Progenitor cell of endocrine pancreas (in vitro differentiated cells): ENCODE data around the gene NUTM2D. TPM values are rescaled to one million over a fixed set of nuclear protein-coding genes. Genes with fewer than 3 reads are reported as not detected.
"Not testable (repeated sequence)": the region's sequence is repeated elsewhere in the genome, so short reads cannot be mapped to it uniquely, and the experiment has no call there.

Experiments used
- DNase-seq: peaks from one replicate; pipeline ENCODE4 v3.0.0; 2021; ENCODE audit warnings: low spot score; ENCODE audit not compliant: unreplicated experiment
- H3K27ac Mint-ChIP-seq: 2 replicates; pipeline ENCODE4 v1.8.0; 2021; ENCODE audit warnings: mild to moderate bottlenecking, moderate library complexity, mixed read lengths
- H3K27me3 Mint-ChIP-seq: 2 replicates; pipeline ENCODE4 v1.8.0; 2021; ENCODE audit warnings: mixed read lengths
- H3K36me3 Mint-ChIP-seq: 2 replicates; pipeline ENCODE4 v1.8.0; 2022; ENCODE audit warnings: mixed read lengths; ENCODE audit not compliant: insufficient read depth
- H3K4me1 Mint-ChIP-seq: 2 replicates; pipeline ENCODE4 v1.8.0; 2021; ENCODE audit warnings: low read depth, mixed read lengths
- H3K4me3 Mint-ChIP-seq: 2 replicates; pipeline ENCODE4 v1.8.0; 2021; ENCODE audit warnings: low read depth, mild to moderate bottlenecking, moderate library complexity, mixed read lengths
- H3K9me3 Mint-ChIP-seq: 2 replicates; pipeline ENCODE4 v1.8.0; 2021; ENCODE audit warnings: low read depth, mixed read lengths
- CTCF ChIP-seq: fragments of 200-600 bp; sonication (generic); IDR thresholded peaks from one replicate; pipeline ENCODE4 v1.5.0; 2021; ENCODE audit warnings: antibody characterized with exemption, mild to moderate bottlenecking; ENCODE audit not compliant: unreplicated experiment
- total RNA-seq: library from RNA; stranded (reverse); gene quantifications from 2 replicates; pipeline ENCODE4 v1.2.1, GENCODE V29; 2021

Gene NUTM2D
- total RNA-seq, 1 donor from 2014 or later, result 9.8 TPM

- H3K4me3 Mint-ChIP-seq, result peak overlapping the region; percentile 90
- H3K27me3 Mint-ChIP-seq, H3K36me3 Mint-ChIP-seq, H3K9me3 Mint-ChIP-seq: not testable (repeated sequence)
- H3K27ac Mint-ChIP-seq, result peak overlapping the region; percentile 98
- peak; percentile 58 for DNase-seq
- H3K4me1 Mint-ChIP-seq, result peaks cover 15% of the 10 kb centered on the region
Measured at GRCh38 chr10:87342249-87342710, 15.3 kb upstream of the NUTM2D start.

- DNase-seq, result peak; percentile 70
- H3K9me3 Mint-ChIP-seq, H3K27me3 Mint-ChIP-seq, H3K36me3 Mint-ChIP-seq: not testable (repeated sequence)
- Mint-ChIP-seq H3K4me3 (peak overlapping the region; percentile 90), H3K4me1 (peaks cover 15% of the 10 kb centered on the region), H3K27ac (peak overlapping the region; percentile 98)
- TF ChIP-seq CTCF, result peak; percentile 58
Measured at GRCh38 chr10:87342711-87343258, 14.8 kb upstream of the NUTM2D start.

GRCh38 chr10:87345743-87346142, 11.8 kb upstream of the NUTM2D start:
- not testable (repeated sequence) for H3K27ac Mint-ChIP-seq, H3K27me3 Mint-ChIP-seq, DNase-seq, H3K9me3 Mint-ChIP-seq, H3K4me3 Mint-ChIP-seq, H3K36me3 Mint-ChIP-seq, H3K4me1 Mint-ChIP-seq

GRCh38 chr10:87350161-87350560, 7.4 kb upstream of the NUTM2D start:
- H3K4me3 Mint-ChIP-seq, H3K9me3 Mint-ChIP-seq, H3K4me1 Mint-ChIP-seq, H3K27me3 Mint-ChIP-seq, H3K36me3 Mint-ChIP-seq, H3K27ac Mint-ChIP-seq, DNase-seq: not testable (repeated sequence)

GRCh38 chr10:87352825-87353224, 4.7 kb upstream of the NUTM2D start:
- not testable (repeated sequence) for H3K4me1 Mint-ChIP-seq, H3K9me3 Mint-ChIP-seq, H3K27me3 Mint-ChIP-seq, H3K27ac Mint-ChIP-seq, DNase-seq, H3K4me3 Mint-ChIP-seq, H3K36me3 Mint-ChIP-seq

- H3K36me3 Mint-ChIP-seq, DNase-seq, H3K27me3 Mint-ChIP-seq, H3K4me3 Mint-ChIP-seq, H3K27ac Mint-ChIP-seq, H3K9me3 Mint-ChIP-seq, H3K4me1 Mint-ChIP-seq: not testable (repeated sequence)
Measured at GRCh38 chr10:87355110-87355509, 2.4 kb upstream of the NUTM2D start.

- not testable (repeated sequence) for H3K4me1 Mint-ChIP-seq, H3K4me3 Mint-ChIP-seq, H3K27me3 Mint-ChIP-seq, H3K36me3 Mint-ChIP-seq, H3K27ac Mint-ChIP-seq, H3K9me3 Mint-ChIP-seq, DNase-seq
Measured at GRCh38 chr10:87358159-87358558, 615 bp downstream of the NUTM2D start.

GRCh38 chr10:87369514-87370112, 12.1 kb downstream of the NUTM2D start:
- not testable (repeated sequence) for H3K27ac Mint-ChIP-seq, H3K4me1 Mint-ChIP-seq, DNase-seq

GRCh38 chr10:87374091-87374490, 16.5 kb downstream of the NUTM2D start:
- not testable (repeated sequence) for H3K27ac Mint-ChIP-seq, H3K36me3 Mint-ChIP-seq, DNase-seq, H3K4me3 Mint-ChIP-seq, H3K9me3 Mint-ChIP-seq, H3K27me3 Mint-ChIP-seq, H3K4me1 Mint-ChIP-seq

More at GRCh38 chr10:87369514-87370112, 12.1 kb downstream of the NUTM2D start:
- H3K9me3 Mint-ChIP-seq, H3K36me3 Mint-ChIP-seq, H3K27me3 Mint-ChIP-seq, H3K4me3 Mint-ChIP-seq: not testable (repeated sequence)

- not testable (repeated sequence) for H3K36me3 Mint-ChIP-seq, H3K27ac Mint-ChIP-seq, DNase-seq, H3K4me1 Mint-ChIP-seq, H3K27me3 Mint-ChIP-seq, H3K9me3 Mint-ChIP-seq, H3K4me3 Mint-ChIP-seq
Measured at GRCh38 chr10:87379115-87379514, 21.6 kb downstream of the NUTM2D start.

GRCh38 chr10:87383149-87383857, 25.8 kb downstream of the NUTM2D start:
- H3K4me3 Mint-ChIP-seq, DNase-seq, H3K36me3 Mint-ChIP-seq, H3K4me1 Mint-ChIP-seq, H3K27ac Mint-ChIP-seq, H3K9me3 Mint-ChIP-seq, H3K27me3 Mint-ChIP-seq: not testable (repeated sequence)

- H3K9me3 Mint-ChIP-seq, H3K36me3 Mint-ChIP-seq, H3K27me3 Mint-ChIP-seq, DNase-seq, H3K4me1 Mint-ChIP-seq, H3K4me3 Mint-ChIP-seq, H3K27ac Mint-ChIP-seq: not testable (repeated sequence)
Measured at GRCh38 chr10:87384283-87384682, 26.7 kb downstream of the NUTM2D start.
